Gastroesophageal sphincter (tissue), 4 donors: ENCODE data around the gene MYO1F. TPM values are rescaled to one million over a fixed set of nuclear protein-coding genes. Genes with fewer than 3 reads are reported as not detected.

Experiments
- ATAC-seq: fragments of 150-250 bp; one replicate; pipeline ENCODE4 v1.9.1; 2016; ENCODE audit warnings: mild to moderate bottlenecking, moderate library complexity
- H3K27ac ChIP-seq, 4 donors: fragments of 200-600 bp; sonication (generic) in 3 of 4; 1 replicate in 3 of 4; 2 replicates in 1 of 4; pipeline ENCODE4 v1.5.1; 2016 to 2019
- H3K27me3 ChIP-seq: fragments of 200-600 bp; sonication (generic); one replicate; pipeline ENCODE4 v1.5.1; 2019
- H3K36me3 ChIP-seq, 2 donors: fragments of 200-600 bp; sonication (generic); one replicate each; pipeline ENCODE4 v1.5.1; 2019; ENCODE audit warnings: control low read depth in 1 of 2
- H3K4me1 ChIP-seq, 3 donors: fragments of 200-600 bp; sonication (generic); 1 replicate in 2 of 3; 2 replicates in 1 of 3; pipeline ENCODE4 v1.5.1; 2016 to 2019; ENCODE audit warnings: control low read depth in 2 of 3
- H3K4me3 ChIP-seq, 2 donors: fragments of 200-600 bp; sonication (generic); one replicate each; pipeline ENCODE4 v1.5.1; 2019; ENCODE audit warnings: mild to moderate bottlenecking in 1 of 2, moderate library complexity in 1 of 2
- H3K9me3 ChIP-seq, 3 donors: fragments of 200-600 bp; sonication (generic); one replicate each; pipeline ENCODE4 v1.5.1; 2017 to 2019; ENCODE audit warnings: control low read depth in 2 of 3
- EP300 ChIP-seq: sonication (generic); formaldehyde crosslinking; IDR thresholded peaks from one replicate; pipeline ENCODE4 v1.6.1; 2017; ENCODE audit warnings: antibody characterized with exemption, mild to moderate bottlenecking
- POLR2A ChIP-seq, 2 donors: fragments of 450-650 bp; IDR thresholded peaks; one replicate each; pipeline ENCODE4 v1.6.1; 2017; ENCODE audit warnings: antibody characterized with exemption in 2 of 2, mild to moderate bottlenecking in 2 of 2, moderate library complexity in 1 of 2
- POLR2AphosphoS5 ChIP-seq: sonication (generic); formaldehyde crosslinking; IDR thresholded peaks from one replicate; pipeline ENCODE4 v1.6.1; 2017; ENCODE audit warnings: antibody characterized with exemption
- WGBS, 2 donors: methylation state at CpG; one replicate each; pipeline ENCODE4 v1.1.5; 2018; ENCODE audit warnings: low coverage in 1 of 2; 5-methylcytosine and 5-hydroxymethylcytosine counted together
- total RNA-seq, 4 donors: library from RNA; depleted of rRNA; stranded (reverse); fragments of >200 nt; gene quantifications; one replicate each; pipeline ENCODE4 v1.1.0, GENCODE V29; 2016
- TF ChIP-seq, protein P1 (sequence below), 4 experiments: fragments of 200-600 bp in 2 of 4; fragments of 450-650 bp in 2 of 4; sonication (generic) in 1 of 4; IDR thresholded peaks; one replicate each; pipeline ENCODE4 v1.5.1; 2017 to 2019; ENCODE audit warnings: antibody characterized with exemption in 4 of 4, mild to moderate bottlenecking in 2 of 4, moderate library complexity in 2 of 4

Gene MYO1F
- total RNA-seq, 4 donors from 2014 or later = 5.4 to 41.5 (median 10.3) TPM

DNA sequence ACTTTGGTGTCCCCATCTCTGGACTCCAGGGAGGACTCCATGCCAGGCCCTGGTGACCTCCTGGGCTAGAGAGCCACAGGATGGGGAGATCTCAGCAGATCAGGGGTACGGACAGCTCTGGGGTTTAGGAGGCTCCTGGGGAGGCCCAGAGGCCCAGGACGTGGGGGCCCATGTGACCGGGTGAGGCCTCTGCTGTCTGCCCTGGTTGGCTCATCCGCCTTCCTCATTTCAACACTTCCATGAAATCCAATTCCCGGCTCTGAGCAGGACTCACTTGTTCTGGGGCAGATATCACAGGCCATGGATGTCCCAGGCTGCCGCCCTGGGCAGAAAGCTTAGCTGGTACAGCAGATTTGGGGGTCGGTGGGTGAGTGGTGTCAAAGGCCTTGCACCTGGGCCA, 73.7 kb downstream of the MYO1F start:
- no peaks in the 10 kb centered on the region for H3K9me3 ChIP-seq
- H3K27ac ChIP-seq = no peak overlapping the region
- no peak for ATAC-seq
- no peak overlapping the region for H3K4me3 ChIP-seq
- no peaks in the 10 kb centered on the region for H3K27me3 ChIP-seq
- H3K4me1 ChIP-seq = peaks cover 0 to 18% (median 11%) of the 10 kb centered on the region in 3 donors
- WGBS, 2 donors = 80 to 83% methylated on average over 2 to 3 of the region's 7 CpGs
- TF ChIP-seq POLR2A (IDR thresholded peaks at IDR 0.05) (no peak), EP300 (no peak), POLR2AphosphoS5 (no peak)
- TF ChIP-seq, protein P1, sequence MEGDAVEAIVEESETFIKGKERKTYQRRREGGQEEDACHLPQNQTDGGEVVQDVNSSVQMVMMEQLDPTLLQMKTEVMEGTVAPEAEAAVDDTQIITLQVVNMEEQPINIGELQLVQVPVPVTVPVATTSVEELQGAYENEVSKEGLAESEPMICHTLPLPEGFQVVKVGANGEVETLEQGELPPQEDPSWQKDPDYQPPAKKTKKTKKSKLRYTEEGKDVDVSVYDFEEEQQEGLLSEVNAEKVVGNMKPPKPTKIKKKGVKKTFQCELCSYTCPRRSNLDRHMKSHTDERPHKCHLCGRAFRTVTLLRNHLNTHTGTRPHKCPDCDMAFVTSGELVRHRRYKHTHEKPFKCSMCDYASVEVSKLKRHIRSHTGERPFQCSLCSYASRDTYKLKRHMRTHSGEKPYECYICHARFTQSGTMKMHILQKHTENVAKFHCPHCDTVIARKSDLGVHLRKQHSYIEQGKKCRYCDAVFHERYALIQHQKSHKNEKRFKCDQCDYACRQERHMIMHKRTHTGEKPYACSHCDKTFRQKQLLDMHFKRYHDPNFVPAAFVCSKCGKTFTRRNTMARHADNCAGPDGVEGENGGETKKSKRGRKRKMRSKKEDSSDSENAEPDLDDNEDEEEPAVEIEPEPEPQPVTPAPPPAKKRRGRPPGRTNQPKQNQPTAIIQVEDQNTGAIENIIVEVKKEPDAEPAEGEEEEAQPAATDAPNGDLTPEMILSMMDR (IDR thresholded peaks at IDR 0.05) = no peak
- no peaks in the 10 kb centered on the region for H3K36me3 ChIP-seq

DNA sequence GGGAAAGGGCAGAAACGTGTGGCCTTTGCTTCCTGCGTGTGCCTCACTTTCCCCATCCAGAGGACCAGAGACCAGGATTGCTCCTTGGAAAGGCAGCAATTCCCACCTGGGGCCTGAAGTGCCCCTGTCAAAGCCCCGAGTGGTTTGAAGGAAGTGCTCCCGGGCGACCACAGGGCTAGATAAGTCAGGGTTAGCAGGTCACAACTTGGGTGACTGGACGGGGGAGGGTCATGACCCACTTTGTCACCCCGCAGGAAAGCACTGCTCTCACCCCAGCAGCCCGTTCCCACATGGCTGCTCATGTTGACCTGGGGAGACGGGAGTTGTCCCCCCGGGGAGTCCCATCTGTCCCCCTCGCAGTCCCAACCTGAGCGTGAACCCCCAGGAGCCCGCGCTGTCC, 75.3 kb downstream of the MYO1F start:
- Histone ChIP-seq H3K36me3 (no peaks in the 10 kb centered on the region), H3K4me1 (peaks cover 0 to 18% (median 11%) of the 10 kb centered on the region in 3 donors), H3K9me3 (no peaks in the 10 kb centered on the region), H3K4me3 (no peak overlapping the region), H3K27ac (no peak overlapping the region), H3K27me3 (no peaks in the 10 kb centered on the region)
- ATAC-seq = no peak
- 53% methylated on average over 2 of the region's 14 CpGs; no CpG with 5 or more reads in 1 of the 2 donors for WGBS, 2 donors
- no peak for TF ChIP-seq POLR2A (IDR thresholded peaks at IDR 0.05)
- TF ChIP-seq EP300 = no peak
- TF ChIP-seq, protein P1 (IDR thresholded peaks at IDR 0.05) = no peak
- TF ChIP-seq POLR2AphosphoS5 = no peak

DNA sequence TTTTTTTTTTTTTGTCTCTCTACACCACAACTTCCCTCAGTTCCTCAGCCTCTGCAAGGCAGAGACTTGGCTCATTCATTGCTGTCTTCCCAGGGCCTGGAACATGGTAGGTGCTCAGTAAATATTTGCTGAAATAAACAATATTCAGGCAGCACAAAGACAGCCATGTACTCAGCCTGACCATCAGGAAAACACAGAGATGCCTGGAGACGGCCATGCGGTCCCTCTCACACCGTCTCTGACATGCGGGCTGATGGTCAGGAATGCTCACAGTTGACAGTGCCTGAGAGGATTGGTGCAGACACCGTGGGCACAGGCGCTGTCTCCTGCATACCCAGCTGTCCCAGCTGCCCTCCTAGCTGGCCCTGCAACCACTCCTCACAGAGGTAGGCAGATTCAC, 75.7 kb downstream of the MYO1F start:
- TF ChIP-seq POLR2AphosphoS5 (no peak), EP300 (no peak), POLR2A (IDR thresholded peaks at IDR 0.05) (no peak)
- TF ChIP-seq, protein P1 (IDR thresholded peaks at IDR 0.05) = no peak
- Histone ChIP-seq H3K4me3 (no peak overlapping the region), H3K4me1 (peaks cover 0 to 15% (median 9%) of the 10 kb centered on the region in 3 donors), H3K9me3 (no peaks in the 10 kb centered on the region), H3K27me3 (no peaks in the 10 kb centered on the region), H3K36me3 (no peaks in the 10 kb centered on the region), H3K27ac (no peak overlapping the region)
- no CpG with 5 or more reads among the region's 6 CpGs for WGBS, 2 donors
- ATAC-seq = no peak

DNA sequence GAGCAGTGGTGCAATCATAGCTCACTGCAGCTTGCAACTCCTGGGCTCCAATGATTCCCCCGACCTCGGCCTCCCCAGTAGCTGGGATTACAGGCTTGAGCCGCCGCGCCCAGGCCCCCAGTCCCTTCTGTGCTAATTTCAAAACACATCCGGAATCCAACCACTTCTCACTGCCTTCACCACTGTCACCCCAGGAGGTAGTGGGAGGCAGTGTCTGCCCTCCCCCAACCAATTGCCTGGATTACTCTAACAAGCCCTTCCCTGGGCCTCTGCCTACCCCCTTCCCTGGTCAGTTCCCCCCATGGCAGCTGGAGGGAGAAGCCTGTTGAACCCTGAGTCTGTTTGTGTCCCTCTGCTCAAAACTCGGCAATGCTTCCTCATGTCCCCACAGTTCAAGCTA, 77.1 kb downstream of the MYO1F start:
- peaks cover 0 to 1% (median 0%) of the 10 kb centered on the region in 3 donors for H3K4me1 ChIP-seq
- H3K4me3 ChIP-seq = no peak overlapping the region
- H3K36me3 ChIP-seq = no peaks in the 10 kb centered on the region
- H3K27ac ChIP-seq = no peak overlapping the region
- H3K27me3 ChIP-seq = no peaks in the 10 kb centered on the region
- TF ChIP-seq EP300 (no peak), POLR2A (IDR thresholded peaks at IDR 0.05) (no peak), POLR2AphosphoS5 (no peak)
- TF ChIP-seq, protein P1 (IDR thresholded peaks at IDR 0.05) = no peak
- 50 to 51% methylated on average over 2 to 4 of the region's 7 CpGs for WGBS, 2 donors
- H3K9me3 ChIP-seq = no peaks in the 10 kb centered on the region
- ATAC-seq = no peak

DNA sequence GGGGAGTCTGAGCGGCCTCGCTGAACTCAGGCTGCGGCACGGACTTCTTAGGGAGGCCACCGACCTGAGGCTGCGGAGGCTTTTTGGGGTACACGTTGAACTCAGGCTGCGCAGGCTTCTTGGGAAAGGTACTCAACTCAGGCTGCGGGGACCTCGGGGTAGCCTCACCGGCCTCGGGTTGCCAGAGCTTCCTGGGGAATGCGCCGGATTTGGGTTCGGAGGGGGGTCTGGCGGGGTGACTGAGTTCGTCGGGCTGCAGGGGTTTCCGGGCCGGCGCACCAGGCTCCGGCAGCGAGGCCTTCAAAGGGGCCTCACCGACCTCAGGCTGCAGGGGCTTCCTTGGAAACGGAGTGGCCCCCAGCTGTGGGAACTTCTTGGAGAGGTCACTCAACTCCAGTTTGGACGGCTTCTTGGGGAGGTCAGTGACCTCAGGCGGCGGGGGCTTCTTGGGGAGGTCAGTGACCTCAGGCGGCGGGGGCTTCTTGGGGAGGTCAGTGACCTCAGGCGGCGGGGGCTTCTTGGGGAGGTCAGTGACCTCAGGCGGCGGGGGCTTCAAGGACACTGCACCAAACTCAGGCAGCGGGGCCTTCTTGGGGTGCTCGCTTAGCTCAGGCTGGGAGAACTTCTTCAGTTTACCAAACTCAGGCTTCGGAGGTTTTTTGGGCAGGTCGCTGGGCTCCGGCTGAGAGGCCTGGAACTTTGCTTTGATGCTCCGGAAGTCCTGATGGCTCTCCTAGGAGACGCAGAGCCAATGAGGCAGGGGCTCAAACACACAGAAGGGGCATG, 78.0 kb downstream of the MYO1F start:
- no peak for TF ChIP-seq EP300
- TF ChIP-seq, protein P1 (IDR thresholded peaks at IDR 0.05) = no peak
- TF ChIP-seq POLR2A (IDR thresholded peaks at IDR 0.05) = no peak
- TF ChIP-seq POLR2AphosphoS5 = no peak
- Histone ChIP-seq H3K36me3 (no peaks in the 10 kb centered on the region), H3K4me1 (no peaks in the 10 kb centered on the region), H3K27ac (no peak overlapping the region), H3K4me3 (no peak overlapping the region), H3K9me3 (no peaks in the 10 kb centered on the region), H3K27me3 (no peaks in the 10 kb centered on the region)
- 100% methylated on average over 1 of the region's 41 CpGs; no CpG with 5 or more reads in 1 of the 2 donors for WGBS, 2 donors
- ATAC-seq = no peak
